ENCODE data around the gene APP.

Gene APP

DNA sequence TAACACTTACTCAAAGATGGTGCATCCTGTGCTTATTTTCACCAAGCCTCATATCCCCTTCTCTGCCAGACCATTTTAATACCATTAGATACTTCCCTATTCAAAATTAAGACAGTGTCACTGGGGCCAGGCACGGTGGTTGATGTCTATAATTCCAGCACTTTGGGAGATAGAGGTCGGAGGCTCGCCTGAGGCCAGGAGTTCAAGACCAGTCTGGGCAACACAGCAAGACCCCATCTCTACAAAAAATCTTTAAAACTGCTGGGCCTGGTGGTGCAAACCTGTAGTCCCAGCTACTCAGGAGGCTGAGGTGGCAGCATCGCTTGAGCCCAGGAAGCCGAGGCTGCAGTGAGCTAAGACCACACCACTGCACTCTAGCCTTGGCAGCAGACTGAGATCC lies 28.2 kb downstream of the APP start:
- H3K9ac ChIP-seq (ENCODE audit: low read length), result no peak overlapping the region
- no peaks in the 10 kb centered on the region for H4K20me1 ChIP-seq (ENCODE audit: insufficient read depth, low read length)
- H3F3A ChIP-seq (ENCODE audit: insufficient read depth, low read length), result no peaks in the 10 kb centered on the region
- TF ChIP-seq EZH2 (IDR thresholded peaks at IDR 0.05; ENCODE audit: borderline replicate concordance, low read length) (no peak), CTCF (IDR thresholded peaks at IDR 0.05; ENCODE audit: low read length) (no peak)
- H3K27ac ChIP-seq (ENCODE audit: low read depth, low read length, poor library complexity, severe bottlenecking), result no peak overlapping the region
- H3K9me3 ChIP-seq (ENCODE audit: low read length), result no peaks in the 10 kb centered on the region
- H3K79me2 ChIP-seq (ENCODE audit: insufficient read depth, low read length), result no peaks in the 10 kb centered on the region
- H3K27me3 ChIP-seq (ENCODE audit: insufficient read depth, low read length), result no peaks in the 10 kb centered on the region
- no peaks in the 10 kb centered on the region for H3K4me1 ChIP-seq (ENCODE audit: insufficient read depth, low read length, severe bottlenecking)
- no peak overlapping the region for H2AFZ ChIP-seq (ENCODE audit: low read length)
- H3K4me3 ChIP-seq (ENCODE audit: low read depth, low read length, poor library complexity, severe bottlenecking), result no peak overlapping the region
- H3K36me3 ChIP-seq (ENCODE audit: insufficient read depth, low read length), result no peaks in the 10 kb centered on the region
- no peak overlapping the region for H3K4me2 ChIP-seq (ENCODE audit: low read length)
- no peaks in the 10 kb centered on the region for H3K9me2 ChIP-seq (ENCODE audit: low read depth, low read length)

GRCh38 chr21:26140926-26141325 lies 29.6 kb downstream of the APP start:
- no peaks in the 10 kb centered on the region for H3K79me2 ChIP-seq (ENCODE audit: insufficient read depth, low read length)
- H3K4me1 ChIP-seq (ENCODE audit: insufficient read depth, low read length, severe bottlenecking), result no peaks in the 10 kb centered on the region
- H4K20me1 ChIP-seq (ENCODE audit: insufficient read depth, low read length), result no peaks in the 10 kb centered on the region
- H2AFZ ChIP-seq (ENCODE audit: low read length), result no peak overlapping the region
- H3K9me2 ChIP-seq (ENCODE audit: low read depth, low read length), result no peaks in the 10 kb centered on the region
- TF ChIP-seq CTCF (IDR thresholded peaks at IDR 0.05; ENCODE audit: low read length) (no peak), EZH2 (IDR thresholded peaks at IDR 0.05; ENCODE audit: borderline replicate concordance, low read length) (no peak)
- H3K9me3 ChIP-seq (ENCODE audit: low read length), result no peaks in the 10 kb centered on the region
- H3K4me2 ChIP-seq (ENCODE audit: low read length), result no peak overlapping the region
- H3K9ac ChIP-seq (ENCODE audit: low read length), result no peak overlapping the region
- H3K27me3 ChIP-seq (ENCODE audit: insufficient read depth, low read length), result no peaks in the 10 kb centered on the region
- no peaks in the 10 kb centered on the region for H3F3A ChIP-seq (ENCODE audit: insufficient read depth, low read length)
- H3K27ac ChIP-seq (ENCODE audit: low read depth, low read length, poor library complexity, severe bottlenecking), result no peak overlapping the region
- H3K36me3 ChIP-seq (ENCODE audit: insufficient read depth, low read length), result no peaks in the 10 kb centered on the region
- no peak overlapping the region for H3K4me3 ChIP-seq (ENCODE audit: low read depth, low read length, poor library complexity, severe bottlenecking)

GRCh38 chr21:26140164-26140579 lies 30.4 kb downstream of the APP start:
- Histone ChIP-seq H3K9me3 (ENCODE audit: low read length) (no peaks in the 10 kb centered on the region), H4K20me1 (ENCODE audit: insufficient read depth, low read length) (no peaks in the 10 kb centered on the region), H3K36me3 (ENCODE audit: insufficient read depth, low read length) (no peaks in the 10 kb centered on the region), H2AFZ (ENCODE audit: low read length) (no peak overlapping the region), H3F3A (ENCODE audit: insufficient read depth, low read length) (no peaks in the 10 kb centered on the region), H3K4me2 (ENCODE audit: low read length) (no peak overlapping the region), H3K27me3 (ENCODE audit: insufficient read depth, low read length) (no peaks in the 10 kb centered on the region), H3K4me3 (ENCODE audit: low read depth, low read length, poor library complexity, severe bottlenecking) (no peak overlapping the region), H3K9me2 (ENCODE audit: low read depth, low read length) (no peaks in the 10 kb centered on the region), H3K27ac (ENCODE audit: low read depth, low read length, poor library complexity, severe bottlenecking) (no peak overlapping the region), H3K79me2 (ENCODE audit: insufficient read depth, low read length) (no peaks in the 10 kb centered on the region), H3K4me1 (ENCODE audit: insufficient read depth, low read length, severe bottlenecking) (no peaks in the 10 kb centered on the region), H3K9ac (ENCODE audit: low read length) (no peak overlapping the region)
- no peak for TF ChIP-seq EZH2 (IDR thresholded peaks at IDR 0.05; ENCODE audit: borderline replicate concordance, low read length)
- TF ChIP-seq CTCF (IDR thresholded peaks at IDR 0.05; ENCODE audit: low read length), result no peak
